HCEC 1CT (cell line): Measurements from ENCODE around the gene DEPDC1B.
"Not testable (repeated sequence)": the region's sequence is repeated elsewhere in the genome, so short reads cannot be mapped to it uniquely, and the experiment has no call there.

ENCODE experiments used
- DNase-seq: peaks from one replicate; pipeline ENCODE4 v3.0.0-alpha.2; 2017

Gene DEPDC1B

DNA sequence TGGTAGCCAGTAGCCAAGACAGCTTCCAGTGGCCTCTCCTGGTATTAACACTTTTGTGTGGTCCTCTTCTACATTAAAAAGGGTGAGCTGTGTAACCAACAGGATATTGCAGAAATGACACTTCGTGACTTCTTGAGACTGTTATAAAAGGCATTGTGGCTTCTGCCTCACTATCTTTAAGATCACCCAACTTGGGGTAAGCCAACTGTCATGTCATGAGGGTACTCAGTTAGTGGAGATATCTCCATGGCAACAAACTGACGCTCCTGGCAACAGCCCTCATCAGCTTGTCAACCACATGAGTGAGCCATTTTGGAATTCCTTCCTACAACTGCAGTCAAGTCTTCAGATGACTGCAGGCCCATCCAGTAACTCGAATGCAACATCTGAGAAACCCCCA, 121.7 kb downstream of the DEPDC1B start:
- no peak for DNase-seq

DNA sequence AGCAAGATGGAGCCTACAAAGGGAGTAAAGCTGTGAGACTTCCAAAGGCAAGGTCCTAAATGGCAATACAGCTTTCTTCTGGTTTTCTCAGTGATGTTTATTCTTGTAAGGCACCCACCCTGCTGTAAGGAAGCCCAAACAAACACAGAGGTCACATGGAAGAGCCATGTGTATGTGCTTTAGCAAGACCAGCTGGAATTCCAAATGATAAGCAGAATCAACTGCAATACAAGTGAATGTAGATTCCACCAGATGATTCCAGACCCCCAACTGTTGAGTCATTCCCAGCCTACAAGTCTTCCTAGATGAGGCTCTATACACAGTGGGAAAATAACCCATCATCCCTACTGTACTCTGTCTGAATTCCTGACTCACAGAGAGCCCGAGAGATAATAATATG, 122.8 kb downstream of the DEPDC1B start:
- no peak for DNase-seq

DNA sequence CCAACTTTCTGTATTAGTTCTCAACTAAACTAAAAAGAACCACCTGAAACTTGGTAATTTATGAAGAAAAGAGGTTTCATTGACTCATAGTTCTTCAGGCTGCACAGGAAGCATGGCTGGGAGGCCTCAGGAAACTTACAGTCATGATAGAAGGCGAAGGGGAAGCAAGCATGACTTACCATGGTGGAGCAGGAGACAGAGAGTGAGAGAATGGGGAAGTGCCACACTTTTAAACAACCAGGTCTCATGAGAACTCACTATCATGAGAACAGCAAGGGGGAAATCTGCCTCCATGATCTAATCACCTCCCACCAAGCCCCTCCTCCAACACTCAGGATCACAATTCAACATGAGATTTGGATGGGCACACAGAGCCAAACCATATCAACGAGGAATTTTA, 123.5 kb downstream of the DEPDC1B start:
- no peak for DNase-seq

DNA sequence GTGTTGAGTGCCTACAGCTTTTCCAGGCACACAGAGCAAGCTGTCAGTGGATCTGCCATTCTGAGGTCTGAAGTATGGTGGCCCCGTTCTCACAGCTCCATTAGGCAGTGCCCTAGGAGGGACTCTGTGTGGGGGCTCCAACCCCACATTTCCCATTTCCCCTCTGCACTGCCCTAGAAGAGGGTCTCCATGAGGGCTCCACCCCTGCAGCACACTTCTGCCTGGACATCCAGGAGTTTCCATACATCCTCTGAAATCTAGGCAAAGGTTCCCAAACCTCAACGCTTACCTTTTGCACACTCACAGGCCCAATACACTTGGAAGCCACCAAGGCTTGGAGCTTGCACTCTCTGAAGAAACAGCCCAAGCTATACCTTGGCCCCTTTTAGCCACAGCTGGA, 131.3 kb downstream of the DEPDC1B start:
- no peak for DNase-seq

DNA sequence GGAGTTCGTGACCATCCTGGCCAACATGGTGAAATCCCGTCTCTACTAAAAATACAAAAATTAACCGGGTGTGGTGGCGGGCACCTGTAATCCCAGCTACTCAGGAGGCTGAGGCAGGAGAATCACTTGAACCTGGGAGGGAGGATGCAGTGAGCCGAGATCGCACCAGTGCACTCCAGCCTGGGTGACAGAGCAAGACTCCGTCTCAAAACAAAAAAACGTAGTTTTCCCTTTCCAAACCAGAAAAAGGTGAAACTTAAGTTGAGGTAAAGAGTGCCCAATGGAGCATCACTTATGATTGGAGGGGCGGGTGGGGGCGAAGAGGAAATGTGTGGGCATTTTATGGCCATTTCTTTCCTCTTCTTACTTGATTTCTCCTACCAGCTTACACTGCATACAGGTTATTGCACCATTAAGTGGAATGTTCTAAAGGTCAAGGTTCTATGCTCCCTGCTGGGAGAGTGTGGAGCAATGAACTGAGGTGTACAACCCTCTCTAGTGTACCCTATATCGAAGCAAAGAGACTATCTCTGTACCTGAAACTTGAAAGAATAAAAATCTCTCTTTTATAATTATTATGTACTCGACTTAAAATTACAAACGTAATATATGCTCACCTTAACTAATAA, 136.2 kb downstream of the DEPDC1B start:
- DNase-seq: no peak

DNA sequence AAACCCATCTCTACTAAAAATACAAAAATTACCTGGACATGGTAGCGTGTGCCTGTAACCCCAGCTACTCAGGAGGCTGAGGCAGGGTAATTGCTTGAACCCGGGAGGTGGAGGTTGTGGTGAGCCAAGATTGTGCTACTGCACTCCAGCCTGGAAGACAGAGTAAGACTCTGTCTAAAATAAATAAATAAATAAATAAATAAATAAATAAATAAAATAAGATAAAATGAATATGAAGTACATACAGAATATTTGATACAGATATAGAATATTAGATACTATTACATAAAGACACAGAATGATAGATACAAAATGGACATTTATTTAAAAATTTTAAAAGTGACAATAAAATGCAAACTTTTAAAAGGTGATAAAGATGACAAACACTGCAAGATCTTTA, 146.7 kb downstream of the DEPDC1B start:
- DNase-seq: not testable (repeated sequence)

DNA sequence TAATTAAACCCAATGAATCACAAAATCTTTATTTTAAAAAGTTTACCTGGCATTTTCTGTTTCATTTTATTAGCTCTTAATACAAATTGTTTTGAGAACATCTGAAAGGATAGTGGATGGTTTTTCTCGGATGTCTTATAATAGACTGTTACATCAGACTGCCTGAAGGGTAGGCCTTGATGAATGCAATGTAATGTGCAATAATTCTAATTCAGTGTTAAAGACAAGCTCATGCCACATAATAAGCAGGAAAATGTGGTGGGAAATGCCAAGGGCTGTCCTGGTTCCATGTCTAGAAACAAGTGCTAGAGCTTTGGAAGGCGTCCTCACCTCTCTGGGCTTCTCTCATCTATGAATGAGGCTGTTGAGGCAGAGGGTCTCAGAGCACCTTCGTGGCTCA, 148.1 kb downstream of the DEPDC1B start:
- DNase-seq: no peak

DNA sequence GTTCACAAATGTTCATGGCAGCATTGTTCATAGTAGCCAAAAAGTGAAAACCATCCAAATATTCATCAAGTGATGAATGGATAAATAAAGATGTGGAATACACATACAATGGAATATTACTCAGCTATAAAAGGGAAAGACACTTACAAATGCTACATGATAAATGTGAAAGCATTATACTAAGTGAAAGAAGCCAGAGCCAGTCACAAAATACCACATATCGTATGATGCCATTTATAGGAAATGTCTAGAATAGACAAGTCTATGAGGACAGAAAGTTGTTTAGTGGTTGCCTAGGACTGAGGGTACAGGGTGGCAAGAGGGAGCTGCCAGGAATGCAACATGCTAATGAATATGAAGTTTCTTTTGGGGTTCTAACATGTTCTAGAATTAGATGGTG, 148.7 kb downstream of the DEPDC1B start:
- DNase-seq: no peak

DNA sequence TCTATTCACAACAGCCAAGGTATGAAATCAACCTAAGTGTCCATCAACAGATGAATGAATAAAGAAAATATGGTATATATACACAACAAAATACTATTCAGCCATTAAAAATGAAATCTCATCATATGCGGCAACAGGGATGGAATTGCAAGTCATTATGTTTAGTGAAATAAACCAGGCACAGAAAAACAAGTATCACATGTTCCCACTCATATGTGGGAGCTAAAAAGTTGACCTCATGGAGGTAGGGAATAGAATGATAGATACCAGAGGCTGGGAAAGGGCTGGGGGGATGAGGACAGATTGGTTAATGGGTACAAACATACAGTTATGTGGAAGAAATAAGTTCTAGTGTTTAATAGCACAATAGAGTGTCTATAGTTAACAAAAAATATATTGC, 149.7 kb downstream of the DEPDC1B start:
- no peak for DNase-seq

DNA sequence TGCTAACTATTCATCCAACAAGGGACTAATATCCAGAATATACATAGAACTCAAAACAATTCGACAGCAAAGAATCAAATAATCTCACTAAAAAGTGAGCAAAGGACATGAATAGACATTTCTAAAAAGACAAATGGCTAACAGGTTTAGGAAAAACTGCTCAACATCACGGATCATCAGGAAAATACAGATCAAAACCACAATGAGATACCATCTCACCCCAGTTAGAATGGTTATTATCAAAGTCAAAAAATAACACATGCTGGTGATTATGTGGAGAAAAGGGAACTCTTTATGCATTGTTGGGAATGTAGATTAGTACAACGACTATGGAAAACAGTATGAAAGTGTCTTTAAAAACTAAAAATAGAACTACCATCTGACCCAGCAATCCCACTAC, 150.1 kb downstream of the DEPDC1B start:
- no peak for DNase-seq
